Lung microvascular endothelial cell (primary cell): ENCODE data around the gene CCDC120. TPM values are rescaled to one million over a fixed set of nuclear protein-coding genes. Genes with fewer than 3 reads are reported as not detected.

Experiments
- DNase-seq, 2 donors: peaks; one replicate each; pipeline versions ENCODE4 v3.0.0 to v3.0.0-alpha.2; 2010; ENCODE audit warnings: low read depth in 2 of 2
- total RNA-seq: library from RNA; depleted of rRNA; stranded (reverse); fragments of >200 nt; gene quantifications from 2 replicates; pipeline ENCODE4 v1.2.1, GENCODE V29; 2014

CCDC120 gene
- total RNA-seq: 0.44 and 0.79 TPM in 2 replicates

DNA sequence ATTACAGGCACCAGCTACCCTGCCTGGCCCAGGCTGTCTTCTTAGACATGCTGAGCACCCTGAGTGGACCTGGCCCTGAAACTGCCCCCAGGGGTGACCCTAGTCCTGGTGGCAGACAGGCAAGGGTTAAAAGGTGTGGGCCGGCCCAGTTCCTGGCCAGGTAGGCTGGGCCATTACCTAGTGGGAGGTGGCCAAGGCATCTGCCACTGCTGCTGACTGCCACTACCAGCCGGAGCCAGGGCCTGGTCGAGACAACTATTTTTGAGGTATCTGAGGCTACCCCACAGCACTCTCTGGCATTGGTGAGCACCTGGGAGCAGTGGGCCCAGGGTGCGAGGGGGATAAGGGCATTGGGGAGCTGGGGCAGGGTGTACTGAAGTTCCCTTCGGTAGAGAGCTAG lies at the start of gene CCDC120:
Gene CCDC120, plus strand, starts transcription at position 206 of the 400 bp plus-strand sequence. CDS start 3,043 bp downstream, outside the sequence.
- DNase-seq: no peak

DNA sequence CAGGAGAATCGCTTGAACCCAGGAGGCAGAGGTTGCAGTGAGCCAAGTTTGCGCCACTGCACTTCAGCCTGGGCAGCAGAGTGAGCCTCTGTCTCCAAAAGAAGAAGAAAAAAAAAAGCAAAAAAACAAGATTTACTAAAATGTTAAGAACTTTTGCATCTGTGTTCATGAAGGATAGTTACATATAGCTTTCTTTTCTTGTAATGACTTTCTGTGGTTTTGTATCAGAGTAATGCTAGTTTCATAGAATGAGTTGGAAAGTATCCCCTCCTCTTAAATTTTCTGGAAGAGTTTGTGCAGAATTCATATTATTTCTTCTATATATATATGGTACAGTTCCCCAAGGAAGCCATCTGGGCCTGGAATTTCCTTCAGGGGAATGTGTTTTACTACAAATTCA lies 39.7 kb upstream of the CCDC120 start:
- no peak for DNase-seq

DNA sequence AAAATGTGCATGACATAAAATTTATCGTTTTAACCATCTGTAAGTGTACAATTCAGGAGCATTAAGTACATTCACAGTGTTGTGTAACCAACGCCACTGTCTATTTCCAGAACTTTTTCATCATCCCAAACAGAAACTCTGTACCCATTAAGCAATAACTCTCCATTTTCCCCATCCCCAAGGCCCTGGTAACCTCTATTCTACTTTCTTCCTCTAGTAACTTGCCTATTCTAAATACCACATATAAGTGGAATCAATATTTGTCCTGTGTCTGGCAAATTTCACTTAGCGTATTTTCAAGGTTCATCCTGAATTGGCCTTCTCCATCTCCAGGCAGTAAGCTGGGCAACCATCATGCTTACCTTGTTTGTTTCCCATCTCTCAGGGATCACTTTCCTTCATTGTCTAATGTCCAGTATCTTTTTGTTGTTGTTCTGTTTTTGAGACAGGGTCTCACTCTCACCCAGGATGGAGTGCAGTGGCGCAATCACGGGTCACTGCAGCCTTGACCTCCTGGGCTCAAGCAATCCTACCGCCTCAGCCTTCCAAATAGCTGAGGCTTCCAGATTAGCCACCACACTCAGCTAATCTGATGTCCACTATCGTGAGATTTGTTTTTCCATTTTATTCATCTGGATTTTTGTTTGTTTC lies 39.1 kb upstream of the CCDC120 start:
- DNase-seq: no peak

- no peak for DNase-seq
Observed at GRCh38 chrX:49029876-49030275, 28.9 kb upstream of the CCDC120 start.

GRCh38 chrX:49030283-49030682 lies 28.5 kb upstream of the CCDC120 start:
- DNase-seq: no peak

GRCh38 chrX:49037883-49038475 lies 20.8 kb upstream of the CCDC120 start:
- no peak for DNase-seq

DNA sequence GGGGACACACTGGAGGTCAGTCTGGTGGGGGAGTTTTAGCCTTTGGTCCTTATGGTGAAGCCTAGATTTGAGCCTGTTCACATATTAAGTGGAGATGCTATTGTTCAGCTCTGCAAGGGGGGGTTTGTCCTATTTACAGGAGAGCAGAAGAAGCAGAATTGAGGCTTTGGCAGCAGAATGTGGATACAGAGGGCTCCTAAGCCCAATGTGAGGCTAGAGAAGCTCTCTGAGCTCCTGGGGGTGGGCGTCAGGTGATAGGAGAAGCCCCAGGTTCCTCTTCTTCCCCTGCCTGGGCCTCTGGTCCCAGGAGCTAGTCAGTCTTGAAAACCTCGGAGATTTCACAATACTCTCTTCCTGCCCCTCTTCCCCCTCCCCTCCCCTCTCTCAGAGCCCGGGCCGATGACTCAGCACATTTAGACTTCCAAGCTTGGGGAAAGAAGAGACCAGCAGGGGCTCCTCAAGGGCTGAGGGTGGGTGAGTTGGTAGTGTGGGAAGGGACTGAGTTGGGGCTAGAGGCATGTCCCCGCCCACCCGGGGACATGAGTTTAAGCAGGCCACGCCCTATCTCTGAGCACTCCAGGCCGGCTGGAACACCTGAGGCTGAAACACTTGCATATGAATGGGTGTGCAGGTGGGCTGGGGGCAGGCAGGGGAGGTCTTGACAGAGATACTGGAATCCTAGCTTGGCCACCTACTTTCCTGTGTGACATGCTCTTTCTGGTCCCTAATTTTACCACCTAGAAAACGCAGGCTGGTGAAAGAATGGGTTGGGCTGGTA lies 19.0 kb upstream of the CCDC120 start:
- DNase-seq: peak; percentile 64 to 86

- no peak for DNase-seq
Observed at GRCh38 chrX:49040376-49040955, 18.3 kb upstream of the CCDC120 start.

DNA sequence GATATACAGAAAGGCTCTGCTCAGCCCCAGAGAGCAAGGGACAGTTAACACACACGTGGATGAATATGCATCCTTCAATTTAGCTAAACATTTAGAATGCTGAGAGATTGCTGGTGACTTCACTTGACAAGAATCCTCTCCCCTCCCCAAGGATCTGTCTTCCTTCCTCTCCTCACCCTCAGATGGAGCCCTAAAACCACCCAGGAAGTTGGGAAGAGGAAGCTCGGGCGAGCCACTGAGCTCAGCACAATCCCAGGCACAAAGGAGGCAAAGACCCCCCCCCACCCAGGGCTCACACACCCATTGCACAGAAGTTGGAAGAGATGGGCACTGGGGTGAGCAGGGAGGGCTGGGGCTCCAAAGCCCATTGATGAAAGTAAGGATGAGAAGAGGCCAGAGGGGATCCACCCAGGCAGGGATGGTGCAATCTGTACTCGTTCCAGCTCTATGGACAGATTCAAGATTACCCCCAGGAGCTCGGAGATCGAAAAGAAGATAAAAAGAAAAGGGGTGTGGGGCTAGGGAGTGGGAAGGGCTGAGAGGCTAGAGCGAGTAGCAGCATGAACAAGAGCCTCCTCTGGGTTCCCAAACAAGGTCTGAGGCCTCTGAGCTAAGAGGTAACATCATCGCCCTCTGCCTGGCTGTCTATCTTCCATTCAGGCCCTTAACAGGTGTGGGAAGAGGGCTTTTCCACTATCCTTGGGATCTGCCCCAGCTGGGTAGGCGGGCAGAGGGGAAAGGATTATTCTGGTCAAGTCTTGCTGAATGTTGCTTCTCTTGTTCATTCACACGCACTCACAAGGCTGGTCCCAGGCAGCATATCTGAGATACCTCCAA lies 16.8 kb upstream of the CCDC120 start:
- peak in 1 of 2 donors; percentile 28 for DNase-seq

- no peak for DNase-seq
Observed at GRCh38 chrX:49042581-49043219, 16.1 kb upstream of the CCDC120 start.

- peak; percentile 98 to 99 for DNase-seq
Observed at GRCh38 chrX:49043220-49043986, 15.4 kb upstream of the CCDC120 start, which contains the start of gene TFE3. Gene TFE3 (minus strand): TSS chrX:49043357. CDS start chrX:49043226, 131 bp downstream.

GRCh38 chrX:49043987-49044281 lies 14.9 kb upstream of the CCDC120 start:
- DNase-seq: no peak

- peak; percentile 38 to 59 for DNase-seq
Observed at GRCh38 chrX:49053223-49054072, 5.4 kb upstream of the CCDC120 start.

- DNase-seq: no peak
Observed at GRCh38 chrX:49054073-49054762, 4.6 kb upstream of the CCDC120 start.

DNA sequence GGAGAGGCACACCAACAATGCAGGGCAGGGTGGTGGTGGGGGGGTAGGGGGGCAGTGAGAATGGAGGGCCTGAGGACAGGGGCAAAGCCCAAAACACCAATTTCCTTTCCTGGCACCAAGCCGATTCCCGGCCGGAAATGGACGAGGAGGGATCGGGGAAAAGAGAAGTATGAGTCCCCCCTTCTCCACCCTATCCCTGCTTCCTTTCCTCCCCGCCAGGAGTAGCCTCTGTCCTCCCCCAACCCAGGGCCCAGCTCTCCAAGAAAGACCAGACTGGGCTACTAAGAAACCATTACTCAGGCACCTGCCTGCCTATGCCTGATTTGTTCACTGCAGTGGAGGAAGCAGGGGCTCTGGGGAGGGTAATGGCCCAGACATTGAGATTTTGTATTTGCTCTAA lies 402 bp downstream of the CCDC120 start:
- DNase-seq: no peak

DNA sequence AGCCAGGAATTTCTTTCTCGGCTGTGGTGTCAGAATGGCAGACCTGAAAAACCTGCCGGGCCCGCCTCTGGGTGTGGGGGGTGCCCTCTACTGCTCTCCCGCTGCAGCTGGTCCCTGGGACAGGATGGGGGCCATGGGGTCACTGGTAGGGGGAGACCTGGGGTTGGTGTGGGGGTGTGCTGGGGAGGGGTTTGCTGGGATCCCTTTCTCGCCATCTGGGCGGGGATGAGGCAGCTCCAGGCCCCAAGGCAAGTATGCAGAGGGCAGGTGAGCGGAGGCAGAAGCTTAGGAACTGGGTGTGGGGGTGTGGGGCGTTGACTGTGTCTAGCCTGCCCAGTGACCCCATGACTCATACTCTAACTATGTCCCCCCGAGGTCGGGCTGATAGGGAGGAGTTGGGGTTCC lies 884 bp downstream of the CCDC120 start:
- DNase-seq: no peak

DNA sequence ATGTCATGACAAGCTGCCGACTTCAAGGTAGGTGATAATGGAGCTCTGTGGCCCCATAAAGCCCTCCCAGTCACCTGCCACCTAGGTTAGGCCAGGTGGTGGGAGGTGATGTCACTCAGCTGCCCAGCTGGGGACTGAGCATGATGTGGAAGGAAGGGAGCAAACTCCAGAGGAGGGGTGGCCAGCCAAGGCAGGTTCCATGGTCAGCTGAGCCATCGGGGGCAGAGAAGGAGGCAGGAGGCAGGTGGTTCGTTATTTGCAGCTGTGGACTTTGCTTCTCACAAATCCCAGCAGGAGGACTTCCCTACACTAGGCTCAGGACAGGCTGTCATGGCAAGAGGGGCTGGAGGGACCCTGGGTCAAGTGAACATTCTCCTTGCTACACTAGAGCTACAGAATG lies 2.1 kb downstream of the CCDC120 start:
- no peak for DNase-seq

DNA sequence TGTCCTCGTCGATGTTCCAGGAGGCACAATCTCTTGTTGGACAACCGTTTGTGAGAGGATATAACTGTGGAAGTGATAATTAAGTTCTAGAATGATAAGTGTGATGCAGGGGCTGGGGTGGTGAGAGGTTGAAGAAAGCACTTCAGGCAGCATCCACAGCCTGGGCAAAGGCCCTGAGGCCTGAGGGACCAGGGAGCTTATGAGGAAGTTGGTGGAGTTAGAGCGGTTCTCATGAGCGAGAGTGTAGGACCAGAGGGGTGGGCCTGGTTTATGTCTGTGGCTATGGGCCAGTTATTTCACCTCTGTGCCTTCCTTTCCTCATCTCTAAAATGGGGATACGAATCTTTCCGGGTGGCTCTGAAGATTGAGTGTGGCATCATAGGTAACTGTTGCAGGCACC lies 2.7 kb downstream of the CCDC120 start:
- no peak for DNase-seq

- no peak for DNase-seq
Observed at GRCh38 chrX:49061916-49062315, 3.1 kb downstream of the CCDC120 start.
